ENCODE measurements around the gene DGKD.
"Not testable (repeated sequence)": the region's sequence is repeated elsewhere in the genome, so short reads cannot be mapped to it uniquely, and the experiment has no call there.

The DGKD gene

DNA sequence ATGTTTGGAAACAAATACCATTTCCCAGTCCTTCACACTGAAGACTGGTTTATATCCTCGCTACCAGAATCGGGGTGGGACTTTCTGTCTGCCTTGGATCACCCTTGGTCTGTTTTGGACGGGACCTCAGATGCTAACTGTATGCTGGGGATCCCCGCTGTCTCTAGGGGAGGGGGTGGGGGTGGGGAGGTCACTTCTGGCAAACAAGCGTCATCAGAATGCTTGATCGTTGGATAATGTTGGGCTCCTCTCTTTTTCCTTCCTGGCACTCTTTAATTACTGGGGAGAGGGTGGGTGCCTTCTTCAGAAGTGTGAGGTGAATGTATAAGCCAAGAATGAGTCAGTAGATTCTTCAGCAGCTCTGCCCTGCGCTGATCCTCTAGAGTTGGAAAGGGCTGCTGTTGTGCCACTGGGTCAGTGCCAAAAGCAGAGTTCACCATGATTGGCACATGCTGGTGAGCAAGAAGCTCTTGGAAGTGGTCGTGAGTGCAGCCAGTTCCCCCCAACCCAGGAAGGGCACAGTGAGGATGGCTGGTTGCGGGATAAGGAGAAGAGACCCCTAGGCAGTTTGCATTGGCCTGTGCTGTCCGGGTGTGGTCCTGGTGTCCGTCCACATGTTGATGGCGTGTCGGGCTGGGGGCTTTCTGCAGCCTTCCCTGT lies 32.2 kb downstream of the DGKD start:
- no peak for DNase-seq

DNA sequence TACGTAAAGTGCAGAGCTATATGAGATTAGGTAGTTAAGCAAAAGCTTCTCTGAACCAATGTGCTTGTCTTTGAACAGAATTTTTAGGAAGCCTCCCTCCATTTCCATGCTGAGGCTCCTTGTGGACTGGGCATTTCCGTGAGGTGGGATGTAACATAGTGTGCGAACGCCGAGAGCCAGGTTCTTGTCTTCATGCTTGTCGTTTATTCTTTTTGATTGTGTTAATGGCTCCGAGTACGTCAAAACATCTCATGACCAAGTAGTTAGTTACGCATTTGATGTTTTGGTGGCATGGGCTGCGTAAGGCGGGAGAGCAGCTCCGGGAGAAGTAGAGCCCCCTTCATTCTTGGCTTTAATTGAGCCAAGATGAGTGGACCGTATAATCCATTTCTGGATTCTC lies 32.9 kb downstream of the DGKD start:
- DNase-seq: no peak

DNA sequence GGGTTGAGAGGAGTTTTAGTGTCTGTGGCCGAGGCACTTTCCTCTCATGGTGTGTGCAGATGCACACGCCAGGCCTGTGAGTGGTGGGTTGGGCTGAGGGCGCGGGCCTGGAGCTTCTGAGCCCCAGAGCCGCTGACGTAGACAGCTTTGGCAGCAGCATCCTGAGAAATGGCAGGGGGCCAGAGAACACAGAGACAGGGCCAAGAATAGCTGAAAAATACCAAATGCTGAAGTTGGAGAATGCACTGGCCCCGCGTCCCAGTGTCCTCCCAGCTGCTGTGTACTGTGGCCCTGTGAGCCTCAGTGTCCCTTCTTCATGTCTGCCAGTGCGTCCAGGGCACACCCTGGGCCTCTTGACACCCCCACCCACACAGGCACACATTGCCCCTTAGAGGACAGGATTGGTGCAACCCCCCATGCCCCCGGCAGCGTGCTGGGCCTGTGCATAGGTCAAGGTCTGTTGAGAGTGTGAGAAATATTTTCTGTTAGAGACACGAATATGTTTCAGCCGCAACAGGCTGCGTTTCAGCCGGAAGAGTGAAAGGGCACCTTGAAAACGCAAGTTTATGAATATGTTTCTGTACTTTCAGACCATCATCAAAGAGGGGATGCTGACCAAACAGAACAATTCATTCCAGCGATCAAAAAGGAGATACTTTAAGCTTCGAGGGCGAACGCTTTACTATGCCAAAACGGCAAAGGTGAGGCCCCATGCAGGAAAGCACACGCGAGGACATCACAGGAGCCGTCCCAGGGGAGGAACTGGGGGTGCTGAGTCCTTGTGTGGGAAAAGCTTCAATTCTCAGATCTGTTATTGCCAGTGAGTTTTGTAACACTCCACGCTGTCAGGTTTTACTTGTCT lies 33.6 kb downstream of the DGKD start:
- DNase-seq: no peak

DNA sequence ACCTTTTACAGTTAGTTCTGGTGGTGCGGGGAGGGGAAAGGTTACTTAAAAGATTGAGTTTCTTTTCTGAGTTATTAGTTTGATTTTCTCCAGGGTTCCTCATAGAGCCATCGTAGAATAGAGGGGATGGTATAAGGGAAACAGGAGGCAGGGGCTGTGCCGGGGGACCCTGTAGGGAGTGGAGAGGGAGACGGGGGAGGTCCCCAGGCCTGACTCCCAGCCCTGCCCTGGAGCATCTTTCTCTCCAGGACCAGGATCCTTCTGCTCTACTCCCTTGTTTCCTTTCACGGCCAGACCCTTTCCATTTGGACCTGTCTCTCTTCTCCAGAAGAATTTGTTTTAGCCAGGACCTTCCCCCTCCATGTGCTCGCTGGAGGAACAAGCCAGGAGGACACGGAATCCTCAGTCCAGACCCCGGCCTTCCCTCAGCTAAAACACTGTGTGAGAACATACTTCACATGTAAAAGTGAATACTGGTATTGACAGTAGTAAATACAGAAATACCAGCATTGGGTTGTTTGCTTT lies 35.4 kb downstream of the DGKD start:
- DNase-seq: no peak

DNA sequence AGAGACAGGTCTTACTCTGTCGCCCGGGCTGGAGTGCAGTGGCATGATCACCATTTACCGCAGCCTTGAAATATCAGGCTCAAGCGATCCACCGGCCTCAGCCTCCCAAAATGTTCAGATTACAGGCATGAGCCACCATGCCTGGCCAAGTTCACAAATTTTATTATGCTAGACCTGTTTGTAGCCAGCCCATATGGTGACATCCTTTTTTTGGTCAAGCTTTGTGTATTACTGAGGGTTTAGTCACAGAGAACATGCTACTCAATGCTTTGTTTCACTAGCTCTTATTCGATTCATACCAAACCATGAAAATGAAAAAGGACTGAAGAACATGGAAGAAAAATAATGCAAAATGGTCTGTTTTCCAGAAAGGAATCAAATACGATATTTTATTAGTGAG lies 41.4 kb downstream of the DGKD start:
- no peak for DNase-seq

DNA sequence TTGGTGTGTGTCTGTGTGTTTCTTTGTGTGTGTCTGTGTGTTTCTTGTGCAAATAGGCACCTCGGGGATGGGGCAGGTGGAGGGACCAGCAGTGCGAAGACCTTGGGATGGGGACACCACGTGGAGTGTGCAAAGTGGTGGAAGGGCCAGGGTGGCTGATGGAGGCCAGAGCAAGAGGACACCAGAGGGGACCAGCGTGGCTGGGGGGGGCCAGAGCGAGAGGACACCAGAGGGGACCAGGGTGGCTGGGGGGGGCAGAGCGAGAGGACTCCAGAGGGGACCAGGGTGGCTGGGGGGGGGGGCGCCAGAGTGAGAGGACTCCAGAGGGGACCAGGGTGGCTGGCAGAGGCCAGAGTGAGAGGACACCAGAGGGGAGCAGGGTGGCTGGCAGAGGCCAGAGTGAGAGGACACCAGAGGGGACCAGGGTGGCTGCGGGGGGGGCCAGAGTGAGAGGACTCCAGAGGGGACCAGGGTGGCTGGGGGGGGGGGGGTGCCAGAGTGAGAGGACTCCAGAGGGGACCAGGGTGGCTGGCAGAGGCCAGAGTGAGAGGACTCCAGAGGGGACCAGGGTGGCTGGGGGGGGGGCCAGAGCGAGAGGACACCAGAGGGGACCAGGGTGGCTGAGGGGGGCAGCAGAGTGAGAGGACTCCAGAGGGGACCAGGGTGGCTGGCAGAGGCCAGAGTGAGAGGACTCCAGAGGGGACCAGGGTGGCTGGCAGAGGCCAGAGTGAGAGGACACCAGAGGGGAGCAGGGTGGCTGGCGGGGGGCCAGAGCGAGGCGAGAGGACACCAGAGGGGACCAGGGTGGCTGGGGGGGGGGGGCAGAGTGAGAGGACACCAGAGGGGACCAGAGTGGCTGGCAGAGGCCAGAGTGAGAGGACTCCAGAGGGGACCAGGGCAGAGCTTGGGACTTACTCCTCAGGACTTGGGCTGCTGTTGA lies 42.7 kb downstream of the DGKD start:
- not testable (repeated sequence) for DNase-seq

DNA sequence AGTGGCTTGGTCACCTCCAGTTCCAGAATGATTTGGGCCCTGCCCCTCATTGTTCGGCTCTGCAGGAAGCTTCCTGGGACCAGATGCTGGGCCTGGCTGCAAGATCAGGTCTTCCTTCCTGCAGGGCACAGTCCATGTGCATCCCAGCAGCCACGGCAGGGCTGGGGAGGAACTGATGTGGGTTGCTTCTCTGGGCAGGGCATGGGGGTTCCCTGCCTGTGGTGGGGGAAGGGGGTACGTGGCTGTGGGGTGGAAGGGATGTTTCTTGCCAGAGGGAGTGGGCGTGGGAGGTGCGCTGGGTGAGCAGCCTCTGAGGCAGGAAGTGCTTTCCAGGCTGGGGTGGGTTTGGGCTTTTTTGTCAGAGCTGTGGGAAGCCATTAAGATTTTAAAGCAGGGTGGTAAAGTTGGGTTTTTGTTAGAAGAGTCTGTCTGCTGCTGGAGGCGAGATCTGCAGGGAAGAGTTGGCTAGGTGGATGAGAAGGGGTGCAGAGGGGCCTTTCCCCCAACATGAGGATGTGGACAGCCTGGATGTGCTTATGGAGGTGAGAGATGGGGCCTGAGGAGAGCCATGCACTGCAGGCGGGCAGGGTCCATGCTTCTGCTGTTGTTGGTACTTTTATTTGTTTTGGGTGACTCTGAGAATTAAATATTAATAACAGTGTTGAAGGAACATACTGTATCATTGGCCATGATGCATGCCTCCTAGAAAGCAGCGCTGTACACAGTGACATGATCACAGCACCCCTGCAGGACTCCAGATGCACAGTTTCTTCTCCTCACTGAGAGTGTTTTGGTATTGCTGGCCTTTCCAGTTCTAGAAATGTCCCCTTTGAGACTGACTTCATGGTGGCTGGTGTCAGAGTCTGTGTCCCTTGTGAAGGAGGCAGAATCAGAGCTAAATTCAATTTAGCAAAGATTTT lies 45.3 kb downstream of the DGKD start:
- DNase-seq: no peak

DNA sequence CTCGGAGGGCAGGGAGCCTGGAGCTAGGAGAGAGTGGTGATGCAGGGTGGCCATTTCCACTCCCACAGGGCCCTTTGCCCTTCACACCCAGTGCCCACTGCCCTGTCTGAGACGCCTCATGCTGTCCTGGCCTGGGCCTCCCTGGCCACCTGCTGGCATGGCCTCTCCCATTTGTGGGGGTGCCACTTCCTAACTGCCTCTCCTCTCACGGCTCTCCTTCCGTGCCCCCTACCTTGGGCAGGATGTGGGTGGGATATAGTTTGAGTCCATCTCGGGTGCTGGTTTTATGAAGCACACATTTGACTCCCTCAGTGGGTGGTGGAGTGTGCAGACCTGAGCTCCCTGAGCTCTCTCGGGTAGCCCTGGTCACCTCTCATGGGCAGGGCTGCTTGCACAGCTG lies 46.0 kb downstream of the DGKD start:
- DNase-seq: no peak

DNA sequence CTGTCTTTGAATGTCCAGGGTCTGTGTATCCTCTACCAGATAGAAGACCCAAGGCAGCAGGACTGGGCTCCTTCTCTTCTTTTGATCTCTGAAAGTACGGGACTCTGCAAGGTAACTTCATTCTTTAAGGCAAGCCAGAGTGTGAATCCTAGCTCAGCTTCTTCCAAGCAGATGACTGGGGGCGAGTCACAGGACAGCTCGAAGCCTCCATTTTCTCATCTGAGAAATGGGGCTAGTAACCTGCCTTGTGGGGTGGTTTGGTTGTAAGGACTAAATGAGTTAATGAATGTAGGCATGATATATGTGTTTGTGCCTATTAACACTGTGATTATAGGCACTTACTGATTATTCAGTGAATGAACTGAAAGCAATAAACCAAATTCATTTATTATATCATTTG lies 46.7 kb downstream of the DGKD start:
- no peak for DNase-seq

DNA sequence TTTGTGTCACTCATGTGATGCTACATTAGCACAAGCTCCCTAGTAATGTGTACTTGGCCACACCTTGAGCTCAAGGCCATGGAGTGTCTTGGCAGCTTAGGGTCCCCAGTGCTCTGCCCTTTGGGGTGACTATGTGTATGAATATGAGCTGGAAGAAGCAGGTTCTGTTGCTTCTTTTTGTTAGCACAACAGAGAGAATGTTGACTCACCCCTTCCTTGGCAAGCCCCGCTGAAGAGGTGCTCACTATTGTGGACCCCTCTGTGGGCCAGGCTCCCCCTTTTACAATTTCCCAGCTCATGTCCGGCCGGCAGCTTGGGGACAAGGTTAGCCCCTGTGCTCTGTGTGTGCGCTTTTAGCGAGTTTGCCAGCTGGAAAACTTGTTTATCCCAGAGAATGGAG lies 48.1 kb downstream of the DGKD start:
- DNase-seq: no peak

DNA sequence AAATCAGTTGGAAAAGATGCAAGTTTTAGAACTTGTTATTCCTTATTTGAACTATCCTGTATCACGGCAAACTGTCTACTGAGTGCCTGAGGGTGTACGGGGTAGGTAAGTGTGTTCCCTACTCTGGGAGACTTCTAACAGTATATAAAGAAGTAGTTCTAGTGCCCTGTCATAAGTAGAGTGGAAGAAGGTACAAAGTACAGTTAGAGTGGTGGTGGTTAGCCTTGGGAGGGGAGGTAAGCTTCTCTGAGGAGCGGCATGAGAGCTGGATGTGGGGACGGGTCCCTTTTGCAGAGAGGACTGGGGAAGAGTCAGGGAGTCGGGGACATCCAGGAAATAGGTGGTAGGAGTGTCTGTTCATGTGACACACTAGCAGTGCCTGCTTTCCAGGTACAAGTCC lies 48.5 kb downstream of the DGKD start:
- DNase-seq: no peak

DNA sequence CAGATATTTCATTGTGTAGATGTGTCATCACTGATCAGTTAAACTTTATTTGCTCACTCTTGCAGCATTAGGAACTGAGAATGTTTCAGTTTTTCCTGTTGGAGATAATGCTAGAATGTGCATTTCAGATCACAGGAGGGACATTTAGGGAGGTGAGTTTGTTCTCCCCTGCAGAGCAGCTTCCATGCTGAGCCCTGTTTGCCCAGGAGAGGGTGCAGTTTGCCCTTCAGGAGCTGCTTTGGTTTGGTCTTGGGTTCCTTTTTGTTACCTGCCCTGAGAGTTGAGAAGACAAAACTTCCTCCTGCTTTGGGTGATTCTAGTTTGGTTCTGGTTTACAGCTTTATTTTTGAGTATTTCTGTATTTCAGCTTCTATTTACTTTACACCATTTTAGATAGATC lies 49.9 kb downstream of the DGKD start:
- DNase-seq: peak; percentile 75 to 77

DNA sequence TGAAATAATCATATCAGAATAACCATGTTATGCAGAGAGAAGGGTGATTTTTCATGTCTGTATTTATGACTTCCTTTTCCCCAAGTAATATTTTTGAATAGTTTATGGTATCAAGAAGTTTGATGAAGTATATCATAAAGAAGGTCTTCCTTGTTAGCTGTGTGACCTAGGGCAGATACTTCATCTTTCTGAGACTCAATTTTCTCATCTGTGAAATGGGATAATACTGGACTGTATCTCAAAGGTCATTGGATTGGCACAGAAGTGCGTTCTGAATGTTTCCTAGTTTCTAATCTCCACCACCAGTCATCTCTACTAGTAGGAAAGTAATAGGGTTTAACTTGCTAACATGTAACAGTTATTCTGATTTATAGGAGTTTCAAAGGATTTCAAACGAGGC lies 52.6 kb downstream of the DGKD start:
- no peak for DNase-seq

DNA sequence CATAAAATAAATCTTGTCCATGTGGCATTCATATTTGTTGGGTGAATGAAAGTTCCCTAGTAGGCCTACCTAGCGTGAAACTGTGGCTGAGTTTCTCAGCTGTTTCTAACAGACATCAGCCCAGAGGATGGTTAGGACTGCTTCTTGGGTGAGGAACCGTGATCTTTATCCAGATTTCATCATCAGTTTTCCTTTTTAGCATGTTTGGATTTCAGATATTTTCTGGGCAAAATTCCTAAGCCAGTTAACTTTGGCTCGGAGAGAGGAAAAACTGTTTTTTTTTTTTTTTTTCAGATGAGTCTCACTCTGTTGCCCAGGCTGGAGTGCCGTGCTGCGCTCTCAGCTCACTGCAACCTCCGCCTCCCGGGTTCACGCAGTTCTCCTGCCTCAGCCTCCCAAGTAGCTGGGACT lies 53.5 kb downstream of the DGKD start:
- no peak for DNase-seq

DNA sequence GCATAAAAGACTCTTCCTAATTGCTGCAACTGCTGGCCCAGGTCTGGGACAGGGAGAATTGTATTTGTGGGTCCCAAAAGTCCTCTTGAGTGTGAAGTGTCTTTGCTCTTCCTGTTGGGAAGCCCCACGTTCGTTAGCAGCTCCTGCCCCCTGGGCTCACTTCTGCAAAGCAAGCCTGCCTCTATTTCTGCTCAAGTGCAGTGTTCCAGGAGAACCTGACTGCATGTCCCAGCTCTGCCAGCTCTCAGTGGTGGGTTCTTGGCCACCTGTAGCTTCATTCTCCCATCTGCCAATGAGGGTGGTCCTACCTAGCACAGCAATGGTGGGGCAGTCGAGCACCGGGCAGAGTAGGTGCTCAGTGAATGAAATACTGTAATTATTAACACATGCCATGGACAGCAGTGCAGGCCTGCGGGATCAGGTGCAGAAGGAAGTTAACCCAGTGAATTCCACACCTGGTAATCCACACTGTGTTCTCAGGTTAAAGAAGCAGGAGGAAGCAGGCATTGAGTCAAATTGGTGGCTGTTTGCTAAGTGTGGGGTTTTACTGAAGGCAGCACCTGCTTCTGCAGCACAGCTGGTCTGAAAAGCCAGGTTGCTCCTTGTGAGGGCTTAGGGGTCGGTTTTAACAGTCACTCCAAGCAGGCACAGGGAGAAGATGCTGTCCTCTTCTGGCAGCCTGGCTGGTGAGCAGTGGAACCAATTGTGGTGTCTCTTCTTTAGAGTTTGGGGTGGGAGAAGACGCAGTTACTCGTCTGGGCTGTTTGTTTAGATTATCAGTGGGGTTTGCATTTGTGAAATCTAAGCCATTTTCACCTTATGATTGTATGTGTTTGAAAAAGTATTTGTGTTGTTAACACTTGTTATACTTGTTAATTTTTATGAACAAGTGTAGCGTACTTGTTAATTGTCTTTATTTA lies 54.3 kb downstream of the DGKD start:
- DNase-seq: no peak

DNA sequence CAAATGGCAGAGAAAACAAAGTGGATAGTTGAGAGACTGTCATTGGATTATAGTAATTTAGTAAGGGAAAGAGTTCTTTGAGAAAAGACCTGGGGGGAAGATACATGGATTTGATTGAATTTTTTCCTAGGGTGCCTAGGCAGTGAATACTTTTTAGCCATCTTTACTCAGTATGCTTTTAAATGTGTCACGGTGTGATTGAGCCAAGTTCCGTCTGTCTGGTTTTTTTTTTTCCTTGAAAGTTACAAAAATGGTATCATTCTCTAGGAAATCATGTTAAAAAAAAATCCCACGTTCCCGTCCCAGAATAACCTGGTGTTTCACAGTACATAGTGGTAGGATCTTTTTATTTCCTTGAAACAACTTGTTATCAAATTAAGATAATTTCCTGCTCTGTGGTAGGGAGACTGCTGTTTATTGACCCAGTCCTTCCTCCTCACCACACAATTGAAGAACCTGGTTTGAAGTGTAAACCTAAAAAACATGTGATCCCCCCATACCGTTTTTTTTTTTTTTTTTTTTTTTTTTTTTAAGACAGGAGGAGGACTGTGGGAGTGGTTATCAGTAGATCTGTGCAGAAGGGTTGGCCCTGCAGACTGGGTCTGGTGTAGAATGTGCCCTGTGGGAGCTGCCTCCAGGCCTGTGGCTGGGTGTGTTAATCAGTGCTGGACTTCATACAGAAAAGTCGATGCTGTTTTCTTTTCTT lies 55.1 kb downstream of the DGKD start:
- peak; percentile 45 to 57 for DNase-seq

DNA sequence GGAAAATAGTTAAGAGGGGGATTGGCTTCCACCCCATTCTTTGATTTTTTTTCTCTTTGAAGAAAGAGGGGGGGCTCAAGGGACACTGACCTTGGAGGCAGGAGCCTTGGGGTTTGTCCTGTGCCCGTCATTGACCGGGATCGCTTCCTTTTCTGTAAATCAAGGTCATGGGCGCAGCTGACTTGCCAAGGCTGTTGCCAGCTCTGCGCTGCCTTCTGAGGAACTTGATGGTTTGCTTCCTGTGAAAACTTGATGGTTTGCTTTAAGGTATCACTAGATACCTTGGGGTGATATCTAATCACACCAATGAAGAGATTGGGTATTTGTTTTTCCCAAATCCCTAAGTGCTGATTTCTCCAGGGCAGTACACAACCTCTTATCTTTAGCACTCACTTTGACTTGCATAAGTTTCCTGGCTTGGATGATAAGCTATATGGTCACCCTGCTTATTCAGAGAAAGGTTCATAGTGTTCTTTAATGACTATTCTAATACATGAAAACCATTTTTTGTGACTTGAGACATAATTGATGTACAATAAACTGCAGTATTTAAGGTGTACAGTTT lies 56.0 kb downstream of the DGKD start:
- no peak for DNase-seq

DNA sequence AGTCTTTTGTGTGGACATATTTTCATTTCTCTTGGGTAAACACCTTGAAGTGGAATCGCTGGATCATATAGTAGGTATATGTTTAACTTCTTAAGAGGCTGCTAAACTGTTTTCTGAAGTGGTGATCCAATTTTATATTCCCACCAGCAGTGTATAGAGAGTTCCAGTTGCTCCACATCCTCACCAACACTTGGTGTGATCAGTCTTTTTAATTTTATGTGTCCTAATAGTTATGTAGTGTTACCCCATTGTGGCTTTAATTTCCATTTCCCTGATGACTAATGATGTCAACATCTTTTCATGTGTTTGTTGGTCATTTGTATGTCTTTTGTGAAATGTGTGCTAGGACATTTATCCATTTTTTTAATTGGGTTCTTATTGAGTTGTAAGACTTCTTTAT lies 56.9 kb downstream of the DGKD start:
- no peak for DNase-seq

DNA sequence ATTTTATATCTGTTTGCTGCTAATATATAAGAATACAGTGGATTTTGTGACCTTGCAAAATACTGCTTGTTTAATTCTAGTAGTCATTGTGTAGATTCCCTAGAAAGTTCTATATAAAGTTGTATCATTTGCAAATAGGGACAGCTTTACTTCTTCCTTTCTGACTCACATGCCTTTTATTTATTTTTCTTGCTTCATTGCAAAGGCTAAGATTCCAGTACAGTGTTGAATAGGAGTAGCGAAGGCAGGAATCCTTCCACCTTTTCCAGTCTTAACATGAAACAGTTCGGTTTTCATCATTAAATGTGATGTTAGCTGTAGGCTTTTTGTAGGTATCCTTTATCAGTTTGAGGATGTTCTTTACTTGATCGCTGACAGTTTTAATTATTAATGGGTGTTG lies 58.1 kb downstream of the DGKD start:
- DNase-seq: no peak

DNA sequence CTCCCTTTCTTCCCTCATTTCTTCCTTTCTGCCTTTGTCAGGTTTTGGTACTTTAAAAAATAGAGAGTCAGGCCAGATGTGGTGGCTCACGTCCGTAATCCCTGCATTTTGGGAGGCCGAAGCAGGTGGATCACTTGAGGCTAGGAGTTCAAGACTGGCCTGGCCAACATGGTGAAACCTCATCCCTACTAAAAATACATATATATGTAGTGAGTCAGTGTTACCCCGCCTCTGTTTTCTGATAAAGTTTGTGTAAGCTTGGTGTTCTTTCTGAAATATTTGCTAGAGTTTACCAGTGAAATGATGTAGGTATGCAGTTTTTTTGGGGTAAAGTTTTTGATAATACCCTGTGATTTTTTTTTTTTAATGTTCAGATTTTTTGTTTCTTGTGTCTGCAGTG lies 58.8 kb downstream of the DGKD start:
- DNase-seq: no peak
